Measurements from ENCODE around the gene ARID4B. TPM values are rescaled to one million over a fixed set of nuclear protein-coding genes. Genes with fewer than 3 reads are reported as not detected.

The ARID4B gene, protein sequence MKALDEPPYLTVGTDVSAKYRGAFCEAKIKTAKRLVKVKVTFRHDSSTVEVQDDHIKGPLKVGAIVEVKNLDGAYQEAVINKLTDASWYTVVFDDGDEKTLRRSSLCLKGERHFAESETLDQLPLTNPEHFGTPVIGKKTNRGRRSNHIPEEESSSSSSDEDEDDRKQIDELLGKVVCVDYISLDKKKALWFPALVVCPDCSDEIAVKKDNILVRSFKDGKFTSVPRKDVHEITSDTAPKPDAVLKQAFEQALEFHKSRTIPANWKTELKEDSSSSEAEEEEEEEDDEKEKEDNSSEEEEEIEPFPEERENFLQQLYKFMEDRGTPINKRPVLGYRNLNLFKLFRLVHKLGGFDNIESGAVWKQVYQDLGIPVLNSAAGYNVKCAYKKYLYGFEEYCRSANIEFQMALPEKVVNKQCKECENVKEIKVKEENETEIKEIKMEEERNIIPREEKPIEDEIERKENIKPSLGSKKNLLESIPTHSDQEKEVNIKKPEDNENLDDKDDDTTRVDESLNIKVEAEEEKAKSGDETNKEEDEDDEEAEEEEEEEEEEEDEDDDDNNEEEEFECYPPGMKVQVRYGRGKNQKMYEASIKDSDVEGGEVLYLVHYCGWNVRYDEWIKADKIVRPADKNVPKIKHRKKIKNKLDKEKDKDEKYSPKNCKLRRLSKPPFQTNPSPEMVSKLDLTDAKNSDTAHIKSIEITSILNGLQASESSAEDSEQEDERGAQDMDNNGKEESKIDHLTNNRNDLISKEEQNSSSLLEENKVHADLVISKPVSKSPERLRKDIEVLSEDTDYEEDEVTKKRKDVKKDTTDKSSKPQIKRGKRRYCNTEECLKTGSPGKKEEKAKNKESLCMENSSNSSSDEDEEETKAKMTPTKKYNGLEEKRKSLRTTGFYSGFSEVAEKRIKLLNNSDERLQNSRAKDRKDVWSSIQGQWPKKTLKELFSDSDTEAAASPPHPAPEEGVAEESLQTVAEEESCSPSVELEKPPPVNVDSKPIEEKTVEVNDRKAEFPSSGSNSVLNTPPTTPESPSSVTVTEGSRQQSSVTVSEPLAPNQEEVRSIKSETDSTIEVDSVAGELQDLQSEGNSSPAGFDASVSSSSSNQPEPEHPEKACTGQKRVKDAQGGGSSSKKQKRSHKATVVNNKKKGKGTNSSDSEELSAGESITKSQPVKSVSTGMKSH (N-terminal part only)
- 10 to 100 TPM; 23.6 to 37.9 (median 33.0) TPM for total RNA-seq

DNA sequence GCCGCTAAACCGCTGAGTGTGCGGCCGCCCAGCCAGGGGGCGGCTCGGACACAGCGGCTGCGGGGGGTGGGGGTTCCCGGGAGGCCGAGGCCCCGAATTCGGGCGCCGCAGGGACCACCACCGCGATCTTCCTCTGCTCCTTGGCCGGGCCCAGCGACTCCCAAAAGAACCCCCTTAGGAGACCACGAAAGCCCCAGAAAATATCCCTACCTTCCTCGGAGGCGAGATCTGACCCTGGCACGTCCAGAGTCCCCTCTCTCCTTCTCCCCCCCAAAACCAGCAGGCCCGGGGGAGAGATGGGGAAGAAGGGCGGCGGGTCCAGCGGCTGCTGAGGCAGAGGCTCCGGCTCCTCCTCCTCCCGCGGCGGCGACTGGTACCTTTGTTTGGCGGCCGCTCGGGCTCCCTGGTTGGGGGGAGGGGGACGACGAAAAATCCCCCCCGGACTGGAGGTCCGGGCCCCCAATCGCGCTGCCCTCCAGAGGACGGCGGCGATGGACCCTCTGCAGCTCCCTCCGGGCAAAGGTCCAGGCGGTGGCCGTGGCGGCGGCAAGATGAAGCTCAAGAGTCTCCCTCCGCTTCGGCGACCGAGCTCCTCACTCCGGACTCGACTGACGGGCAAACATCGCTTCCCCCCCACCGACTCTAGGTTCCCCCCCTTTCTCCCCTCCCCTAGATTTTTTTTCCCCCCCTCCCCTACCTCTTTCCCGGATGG, at the start of gene ARID4B:
Gene ARID4B, minus strand, starts transcription at position 621 of the 712 bp plus-strand sequence. CDS start 1,260 bp downstream, outside the sequence.
- peak in 1 of 2 donors; percentile 97 for DNase-seq (ENCODE audit: low spot score in 2 of 2)
- TF ChIP-seq POLR2A (IDR thresholded peaks at IDR 0.05) = peak in 1 of 2 donors; percentile 46
- TF ChIP-seq, protein P1, sequence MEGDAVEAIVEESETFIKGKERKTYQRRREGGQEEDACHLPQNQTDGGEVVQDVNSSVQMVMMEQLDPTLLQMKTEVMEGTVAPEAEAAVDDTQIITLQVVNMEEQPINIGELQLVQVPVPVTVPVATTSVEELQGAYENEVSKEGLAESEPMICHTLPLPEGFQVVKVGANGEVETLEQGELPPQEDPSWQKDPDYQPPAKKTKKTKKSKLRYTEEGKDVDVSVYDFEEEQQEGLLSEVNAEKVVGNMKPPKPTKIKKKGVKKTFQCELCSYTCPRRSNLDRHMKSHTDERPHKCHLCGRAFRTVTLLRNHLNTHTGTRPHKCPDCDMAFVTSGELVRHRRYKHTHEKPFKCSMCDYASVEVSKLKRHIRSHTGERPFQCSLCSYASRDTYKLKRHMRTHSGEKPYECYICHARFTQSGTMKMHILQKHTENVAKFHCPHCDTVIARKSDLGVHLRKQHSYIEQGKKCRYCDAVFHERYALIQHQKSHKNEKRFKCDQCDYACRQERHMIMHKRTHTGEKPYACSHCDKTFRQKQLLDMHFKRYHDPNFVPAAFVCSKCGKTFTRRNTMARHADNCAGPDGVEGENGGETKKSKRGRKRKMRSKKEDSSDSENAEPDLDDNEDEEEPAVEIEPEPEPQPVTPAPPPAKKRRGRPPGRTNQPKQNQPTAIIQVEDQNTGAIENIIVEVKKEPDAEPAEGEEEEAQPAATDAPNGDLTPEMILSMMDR (IDR thresholded peaks at IDR 0.05) = no peak
- intact Hi-C loops (cut with DNase I; ENCODE audit: low total_unique reads) = no loop called here
- peak within 1 kb of the TSS; percentile 85 for H3K4me3 ChIP-seq (ENCODE audit: low read depth, poor library complexity, severe bottlenecking)
- WGBS, 2 donors = 0% methylated on average over 13 to 28 of the region's 58 CpGs

DNA sequence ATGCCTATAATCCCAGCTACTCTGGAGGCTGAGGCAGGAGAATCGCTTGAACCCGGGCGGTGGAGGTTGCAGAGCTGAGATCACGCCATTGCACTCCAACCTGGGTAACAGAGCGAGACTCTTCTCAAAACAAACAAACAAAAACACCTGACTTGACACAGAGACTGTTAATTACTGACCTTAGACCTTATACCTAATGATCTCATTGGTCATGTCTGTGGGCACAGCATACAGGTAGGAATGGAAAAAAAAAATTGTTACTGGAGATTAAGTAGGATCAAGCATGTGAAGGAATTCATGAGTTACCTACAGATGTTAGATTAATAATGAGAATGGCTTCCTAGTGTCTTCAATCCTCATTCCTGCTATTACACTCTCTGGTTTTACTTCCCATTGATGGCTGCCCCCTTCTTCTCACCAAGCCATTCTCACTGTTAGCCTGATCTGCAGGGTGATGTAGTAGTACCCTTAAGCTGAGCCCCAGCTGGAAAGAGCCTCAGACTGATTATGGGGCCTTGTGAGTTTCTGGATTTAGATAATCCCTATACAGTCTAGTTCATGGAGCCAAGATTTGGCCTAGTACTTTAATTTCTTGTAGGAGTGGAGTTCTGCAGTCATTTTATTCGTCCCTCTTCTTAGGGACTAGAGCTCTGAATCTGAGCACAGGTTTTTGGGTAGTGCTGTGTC, 48.1 kb upstream of the ARID4B start:
- no peak overlapping the region for H3K4me3 ChIP-seq (ENCODE audit: low read depth, poor library complexity, severe bottlenecking)
- intact Hi-C loops (cut with DNase I; ENCODE audit: low total_unique reads) = no loop called here
- no peak for TF ChIP-seq POLR2A (IDR thresholded peaks at IDR 0.05)
- TF ChIP-seq, protein P1 (IDR thresholded peaks at IDR 0.05) = no peak
- DNase-seq (ENCODE audit: low spot score in 2 of 2) = no peak
- WGBS, 2 donors = 93 to 98% methylated on average over 6 of the region's 6 CpGs

DNA sequence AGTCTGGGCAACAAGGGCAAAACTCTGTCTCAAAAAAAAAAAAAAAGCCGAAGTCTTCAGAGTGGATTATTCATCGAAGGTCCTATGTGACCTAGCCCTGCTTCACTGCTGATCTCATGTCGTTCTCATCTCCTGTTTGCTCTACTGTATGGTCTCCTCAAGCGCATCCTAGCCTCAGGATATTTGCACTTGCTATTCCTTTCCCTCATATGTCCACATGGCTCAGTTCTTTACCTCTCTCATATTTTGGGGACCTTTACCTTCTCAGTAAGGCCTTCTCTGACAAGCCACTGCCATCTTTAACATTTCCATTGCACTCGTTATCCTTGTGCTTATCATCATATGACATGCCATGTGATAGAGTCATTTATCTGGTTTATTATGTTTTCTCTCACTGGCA, 41.8 kb upstream of the ARID4B start:
- no peak for DNase-seq (ENCODE audit: low spot score in 2 of 2)
- 93 to 95% methylated on average over 5 of the region's 5 CpGs for WGBS, 2 donors
- intact Hi-C loops (cut with DNase I; ENCODE audit: low total_unique reads) = no loop called here
- no peak overlapping the region for H3K4me3 ChIP-seq (ENCODE audit: low read depth, poor library complexity, severe bottlenecking)
- TF ChIP-seq POLR2A (IDR thresholded peaks at IDR 0.05) = no peak
- TF ChIP-seq, protein P1 (IDR thresholded peaks at IDR 0.05) = no peak

DNA sequence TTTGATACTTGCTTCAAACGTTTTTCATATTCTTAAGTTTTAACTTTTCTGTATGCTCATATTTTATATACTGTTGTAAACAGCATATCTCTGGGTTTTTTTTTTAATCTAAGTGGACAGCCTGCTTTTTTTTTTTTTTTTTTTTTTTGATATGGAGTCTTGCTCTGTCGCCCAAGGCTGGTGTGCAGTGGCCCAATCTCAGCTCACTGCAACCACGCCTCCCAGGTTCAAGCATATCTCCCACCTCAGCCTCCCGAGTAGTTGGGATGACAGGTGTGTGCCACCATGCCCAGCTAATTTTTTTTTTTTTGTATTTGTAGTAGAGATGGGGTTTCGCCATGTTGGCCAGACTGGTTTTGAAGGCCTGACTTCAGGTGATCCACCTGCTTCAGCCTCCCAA, 40.4 kb upstream of the ARID4B start:
- WGBS, 2 donors = 80 to 82% methylated on average over 5 of the region's 5 CpGs
- no peak overlapping the region for H3K4me3 ChIP-seq (ENCODE audit: low read depth, poor library complexity, severe bottlenecking)
- intact Hi-C loops (cut with DNase I; ENCODE audit: low total_unique reads) = no loop called here
- TF ChIP-seq, protein P1 (IDR thresholded peaks at IDR 0.05) = no peak
- TF ChIP-seq POLR2A (IDR thresholded peaks at IDR 0.05) = no peak
- no peak for DNase-seq (ENCODE audit: low spot score in 2 of 2)

All from lower leg skin (tissue), 4 donors.